OCI-LY1 (cell line): ENCODE results near the gene ITGA1.

Source experiments
- EZH2 ChIP-seq: fragments of 200-600 bp; sonication (generic), shearing (Covaris generic); IDR thresholded peaks from 2 replicates; pipeline ENCODE4 v1.8.0; 2017; ENCODE audit warnings: borderline replicate concordance, mixed run types, mild to moderate bottlenecking, antibody characterized with exemption, low read length, moderate library complexity, mixed read lengths
- TF ChIP-seq, protein P1 (sequence below): fragments of 200-600 bp; sonication (generic), shearing (Covaris generic); IDR thresholded peaks from 2 replicates; pipeline ENCODE4 v1.5.1; 2017; ENCODE audit warnings: mild to moderate bottlenecking, antibody characterized with exemption, low read length, moderate library complexity, mixed read lengths

DNA sequence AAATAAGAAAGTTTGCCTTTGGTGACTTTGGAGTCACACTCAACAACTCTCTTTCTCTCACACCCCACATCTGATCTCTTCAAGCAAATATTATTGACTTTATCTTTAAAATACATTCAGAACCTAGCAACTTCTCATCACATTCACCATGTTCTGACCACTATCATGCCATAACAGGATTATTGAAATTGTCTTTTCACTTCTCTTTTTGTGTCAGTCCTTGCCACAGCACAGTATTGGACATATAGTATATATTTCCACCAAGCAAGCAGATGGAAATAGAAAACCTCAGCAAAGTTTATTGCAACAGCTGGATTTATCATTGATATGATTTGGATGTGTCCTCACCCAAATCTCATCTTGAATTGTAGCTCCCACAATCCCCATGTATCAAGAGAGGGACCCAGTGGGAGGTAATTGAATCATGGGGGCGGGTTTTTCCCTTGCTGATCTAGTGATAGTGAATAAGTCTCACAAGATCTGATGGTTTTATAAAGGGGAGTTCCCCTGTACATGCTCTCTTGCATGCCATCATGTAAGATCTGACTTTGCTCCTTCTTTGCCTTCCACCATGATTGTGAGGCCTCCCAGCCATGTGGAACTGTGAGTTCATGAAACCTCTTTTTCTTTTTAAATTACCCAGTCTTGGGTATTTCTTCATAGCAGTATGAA, 26.9 kb upstream of the ITGA1 start:
- TF ChIP-seq, protein P1, sequence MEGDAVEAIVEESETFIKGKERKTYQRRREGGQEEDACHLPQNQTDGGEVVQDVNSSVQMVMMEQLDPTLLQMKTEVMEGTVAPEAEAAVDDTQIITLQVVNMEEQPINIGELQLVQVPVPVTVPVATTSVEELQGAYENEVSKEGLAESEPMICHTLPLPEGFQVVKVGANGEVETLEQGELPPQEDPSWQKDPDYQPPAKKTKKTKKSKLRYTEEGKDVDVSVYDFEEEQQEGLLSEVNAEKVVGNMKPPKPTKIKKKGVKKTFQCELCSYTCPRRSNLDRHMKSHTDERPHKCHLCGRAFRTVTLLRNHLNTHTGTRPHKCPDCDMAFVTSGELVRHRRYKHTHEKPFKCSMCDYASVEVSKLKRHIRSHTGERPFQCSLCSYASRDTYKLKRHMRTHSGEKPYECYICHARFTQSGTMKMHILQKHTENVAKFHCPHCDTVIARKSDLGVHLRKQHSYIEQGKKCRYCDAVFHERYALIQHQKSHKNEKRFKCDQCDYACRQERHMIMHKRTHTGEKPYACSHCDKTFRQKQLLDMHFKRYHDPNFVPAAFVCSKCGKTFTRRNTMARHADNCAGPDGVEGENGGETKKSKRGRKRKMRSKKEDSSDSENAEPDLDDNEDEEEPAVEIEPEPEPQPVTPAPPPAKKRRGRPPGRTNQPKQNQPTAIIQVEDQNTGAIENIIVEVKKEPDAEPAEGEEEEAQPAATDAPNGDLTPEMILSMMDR, result no peak
- TF ChIP-seq EZH2, result no peak
